HCT116 (cell line): ENCODE measurements around the gene AASS. TPM values are rescaled to one million over a fixed set of nuclear protein-coding genes. Genes with fewer than 3 reads are reported as not detected.

Experiments used
- ATAC-seq: fragments of 200-7000 bp; cut with Tn5 transposase; 2 replicates; pipeline ENCODE4 v1.9.1; 2020; ENCODE audit warnings: mild to moderate bottlenecking, moderate library complexity
- BruUV-seq: library from RNA; stranded (reverse); fragments of 400-500 nt; replicated peaks from 2 replicates; lab custom pipeline; 2021; lab: Mats Ljungman, UMichigan
- CTCF ChIA-PET: fragments of 300-600 bp; sonication (Branson Sonifier 250); formaldehyde crosslinking; loops from one replicate; lab custom pipeline; 2021; ENCODE audit warnings: antibody characterized with exemption; lab: Charles Lee
- POLR2A ChIA-PET: fragments of 300-600, 350-600 bp; sonication (Branson Sonifier 250); formaldehyde crosslinking; loops from one replicate; lab custom pipeline; 2021; ENCODE audit warnings: antibody characterized with exemption; lab: Charles Lee
- RAD21 ChIA-PET, 2 experiments: fragments of 300-600 bp; sonication (Branson Sonifier 250); formaldehyde crosslinking; loops; one replicate each; lab custom pipeline; 2023; ENCODE audit warnings: low total read pairs in 2 of 2; ENCODE audit not compliant: uncharacterized antibody in 2 of 2, unreplicated experiment in 2 of 2, low non-redundant PET in 1 of 2; lab: Charles Lee
- DNase-seq: peaks from one replicate; pipeline ENCODE4 v3.0.0-alpha.2; 2010; ENCODE audit warnings: low read depth, low spot score
- H2AFZ ChIP-seq: fragments of 200-600 bp; shearing (Covaris generic), sonication (generic); 2 replicates; pipeline ENCODE4 v1.6.1; 2017; ENCODE audit warnings: low read depth, mixed run types, mixed read lengths, antibody characterized with exemption, low read length; ENCODE audit not compliant: poor library complexity, severe bottlenecking
- H3K27ac ChIP-seq: 2 replicates; pipeline ENCODE4 v1.5.1; 2012; ENCODE audit warnings: low read depth, low read length
- H3K27me3 ChIP-seq: fragments of 200-600 bp; sonication (generic); 2 replicates; pipeline ENCODE4 v1.6.1; 2016; ENCODE audit warnings: mixed run types, low read length, mixed read lengths; ENCODE audit not compliant: insufficient read depth
- H3K36me3 ChIP-seq, 2 experiments: fragments of 200-500 bp in 1 of 2; fragments of 200-600 bp in 1 of 2; sonication (Bioruptor generic) in 1 of 2; sonication (generic) in 1 of 2; 2 replicates each; pipeline versions ENCODE4 v1.5.1 to v1.6.1; 2014 to 2016; ENCODE audit warnings: low read length in 2 of 2, inconsistent platforms in 1 of 2, mixed read lengths in 1 of 2, mixed run types in 1 of 2; ENCODE audit not compliant: insufficient read depth in 2 of 2, control insufficient read depth in 1 of 2
- H3K4me1 ChIP-seq, 2 experiments: fragments of 200-600 bp in 1 of 2; sonication (generic) in 1 of 2; 2 replicates each; pipeline versions ENCODE4 v1.5.1 to v1.6.1; 2012 to 2017; ENCODE audit warnings: low read length in 2 of 2, inconsistent platforms in 1 of 2, mild to moderate bottlenecking in 1 of 2, mixed read lengths in 1 of 2, mixed run types in 1 of 2, moderate library complexity in 1 of 2; ENCODE audit not compliant: insufficient read depth in 2 of 2, control insufficient read depth in 1 of 2
- H3K4me2 ChIP-seq: fragments of 200-600 bp; sonication (generic); 2 replicates; pipeline ENCODE4 v1.6.1; 2017; ENCODE audit warnings: mixed run types, low read length, mixed read lengths
- H3K4me3 ChIP-seq, 2 experiments: fragments of 200-600 bp in 1 of 2; sonication (generic) in 1 of 2; replicated peaks in 1 of 2; 2 replicates each; pipeline ENCODE4 v1.5.1; 2011 to 2016; ENCODE audit warnings: low read length in 2 of 2, control low read depth in 1 of 2, low read depth in 1 of 2, mild to moderate bottlenecking in 1 of 2, mixed read lengths in 1 of 2, mixed run types in 1 of 2
- H3K79me2 ChIP-seq: fragments of 200-600 bp; sonication (generic); 2 replicates; pipeline ENCODE4 v1.6.1; 2017; ENCODE audit warnings: mild to moderate bottlenecking, mixed run types, low read length, moderate library complexity, mixed read lengths; ENCODE audit not compliant: insufficient read depth
- H3K9ac ChIP-seq: fragments of 200-600 bp; sonication (generic); 2 replicates; pipeline ENCODE4 v1.6.1; 2016; ENCODE audit warnings: low read length, mixed read lengths
- H3K9me2 ChIP-seq: fragments of 200-600 bp; sonication (generic), shearing (Covaris generic); 2 replicates; pipeline ENCODE4 v1.6.1; 2017; ENCODE audit warnings: mixed run types, mild to moderate bottlenecking, moderate library complexity; ENCODE audit not compliant: insufficient read depth
- H3K9me3 ChIP-seq, 2 experiments: fragments of 200-500 bp in 1 of 2; fragments of 200-600 bp in 1 of 2; sonication (Bioruptor generic) in 1 of 2; sonication (generic) in 1 of 2; 2 replicates each; pipeline ENCODE4 v1.6.1; 2014 to 2017; ENCODE audit warnings: low read length in 2 of 2, mixed read lengths in 2 of 2, inconsistent platforms in 1 of 2, low read depth in 1 of 2, mild to moderate bottlenecking in 1 of 2, mixed run types in 1 of 2, moderate library complexity in 1 of 2; ENCODE audit not compliant: control insufficient read depth in 1 of 2, insufficient read depth in 1 of 2
- H4K20me1 ChIP-seq: fragments of 200-600 bp; sonication (generic), shearing (Covaris generic); 2 replicates; pipeline ENCODE4 v1.6.1; 2017; ENCODE audit warnings: mixed run types, mild to moderate bottlenecking, moderate library complexity; ENCODE audit not compliant: insufficient read depth
- CEBPB ChIP-seq: IDR thresholded peaks from 2 replicates; pipeline ENCODE4 v1.6.1; 2012; ENCODE audit warnings: low read depth
- EGR1 ChIP-seq: IDR thresholded peaks from 2 replicates; pipeline ENCODE4 v1.6.1; 2012; ENCODE audit warnings: low read depth
- ELF1 ChIP-seq: IDR thresholded peaks from 2 replicates; pipeline ENCODE4 v1.6.1; 2012; ENCODE audit warnings: low read depth, borderline replicate concordance
- EZH2 ChIP-seq: fragments of 200-600 bp; sonication (generic); IDR thresholded peaks from 2 replicates; pipeline ENCODE4 v1.6.1; 2017; ENCODE audit warnings: antibody characterized with exemption, mixed run types
- FOSL1 ChIP-seq: IDR thresholded peaks from 2 replicates; pipeline ENCODE4 v1.6.1; 2012; ENCODE audit warnings: low read depth
- MAX ChIP-seq: IDR thresholded peaks from 2 replicates; pipeline ENCODE4 v1.6.1; 2012
- RAD21 ChIP-seq: IDR thresholded peaks from 2 replicates; pipeline ENCODE4 v1.6.1; 2012; ENCODE audit warnings: low read depth, mild to moderate bottlenecking
- SRF ChIP-seq: IDR thresholded peaks from 2 replicates; pipeline ENCODE4 v1.6.1; 2012; ENCODE audit warnings: low read depth
- YY1 ChIP-seq: IDR thresholded peaks from 2 replicates; pipeline ENCODE4 v1.6.1; 2011; ENCODE audit warnings: low read length, low read depth, moderate library complexity, mild to moderate bottlenecking; ENCODE audit not compliant: insufficient replicate concordance; ENCODE audit errors: extremely low read depth
- ZNF274 ChIP-seq: fragments of 200-500 bp; sonication (Bioruptor generic); IDR thresholded peaks from 2 replicates; pipeline ENCODE4 v1.6.1; 2014; ENCODE audit warnings: mild to moderate bottlenecking, low read depth, low read length, inconsistent platforms
- intact Hi-C: fragments of 100-400 bp; cut with micrococcal nuclease; formaldehyde crosslinking; loops from 2 replicates; pipeline ENCODE4 v1.10.0; 2022
- total RNA-seq: library from RNA; stranded (reverse); gene quantifications from one replicate; pipeline ENCODE4 v1.2.1, GENCODE V29; 2021; ENCODE audit not compliant: unreplicated experiment
- TF ChIP-seq, protein P1 (sequence below): IDR thresholded peaks from 2 replicates; pipeline ENCODE4 v1.6.1; 2012

AASS gene
- total RNA-seq, 1 experiment from 2014 or later, result 5.1 TPM

DNA sequence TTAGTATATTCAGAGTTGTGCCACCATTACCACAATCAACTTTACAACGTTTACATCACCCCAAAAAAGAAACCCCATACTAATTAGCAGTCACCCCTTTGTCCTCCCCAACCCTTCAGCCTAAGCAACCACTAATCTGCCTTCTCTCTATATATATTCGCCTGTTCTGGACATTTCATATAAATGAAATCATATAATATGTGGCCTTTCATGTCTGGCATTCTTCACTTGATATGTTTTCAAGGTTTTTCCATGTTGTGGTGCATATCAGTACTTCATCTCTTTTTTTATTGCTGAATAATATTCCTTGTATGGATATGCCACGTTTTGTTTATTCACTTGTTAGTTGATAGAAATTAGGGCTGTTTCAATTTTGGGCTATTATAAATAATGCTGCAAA lies 70.4 kb downstream of the AASS start:
- intact Hi-C loops, result no loop called here
- no TSS peak for BruUV-seq
- Histone ChIP-seq H4K20me1 (no peaks in the 10 kb centered on the region), H3K4me2 (no peak overlapping the region), H3K36me3 (no peaks in the 10 kb centered on the region), H3K79me2 (no peaks in the 10 kb centered on the region), H3K9ac (no peak overlapping the region), H3K4me1 (no peaks in the 10 kb centered on the region), H2AFZ (no peak overlapping the region), H3K4me3 (no peak overlapping the region), H3K9me3 (no peaks in the 10 kb centered on the region), H3K27me3 (no peaks in the 10 kb centered on the region), H3K9me2 (no peaks in the 10 kb centered on the region), H3K27ac (no peak overlapping the region)
- ChIA-PET CTCF (no interaction called here), RAD21 (no interaction called here), POLR2A (no interaction called here)
- ATAC-seq, result no peak
- TF ChIP-seq RAD21 (no peak), SRF (no peak), CEBPB (no peak), FOSL1 (no peak), MAX (no peak), EGR1 (no peak), EZH2 (no peak), YY1 (no peak), ELF1 (no peak)
- TF ChIP-seq, protein P1, sequence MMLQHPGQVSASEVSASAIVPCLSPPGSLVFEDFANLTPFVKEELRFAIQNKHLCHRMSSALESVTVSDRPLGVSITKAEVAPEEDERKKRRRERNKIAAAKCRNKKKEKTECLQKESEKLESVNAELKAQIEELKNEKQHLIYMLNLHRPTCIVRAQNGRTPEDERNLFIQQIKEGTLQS, result no peak
- no peak for DNase-seq

DNA sequence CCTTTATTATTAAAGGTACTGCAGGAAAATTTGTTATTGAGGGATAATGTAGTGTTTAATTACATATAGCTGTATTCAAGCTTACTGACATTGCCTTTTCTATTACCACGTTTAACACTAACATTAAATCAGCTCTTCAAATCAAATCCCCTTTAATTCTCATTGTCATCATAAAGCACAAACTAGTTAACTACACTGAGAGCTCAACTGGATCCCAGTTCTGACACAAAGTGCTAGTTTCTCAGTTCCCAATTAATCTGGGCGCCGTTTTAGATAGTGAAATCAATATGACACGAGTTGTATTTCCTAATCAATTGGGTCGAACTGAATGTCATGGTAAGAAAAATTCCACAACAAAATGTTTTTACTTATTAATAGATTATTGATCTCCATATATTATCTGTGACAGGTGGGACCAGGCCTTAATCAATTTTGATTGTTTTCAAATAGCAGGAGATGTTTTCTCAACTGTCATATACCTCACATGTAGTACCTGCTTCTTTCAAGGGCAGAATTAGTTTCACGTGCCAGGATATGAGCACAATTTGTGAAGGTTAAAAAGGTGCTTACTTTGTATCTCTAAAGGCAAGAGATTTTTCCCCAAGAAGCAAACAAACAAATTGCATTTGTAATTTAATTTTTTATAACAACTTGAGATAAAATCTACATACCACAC lies 71.0 kb downstream of the AASS start:
- H3K9me2 ChIP-seq, result no peaks in the 10 kb centered on the region
- intact Hi-C loops, result no loop called here
- no peak for DNase-seq
- no peaks in the 10 kb centered on the region for H4K20me1 ChIP-seq
- no peaks in the 10 kb centered on the region for H3K36me3 ChIP-seq
- H3K27ac ChIP-seq, result no peak overlapping the region
- no peak for ATAC-seq
- CTCF ChIA-PET, result no interaction called here
- no peaks in the 10 kb centered on the region for H3K79me2 ChIP-seq
- no peak overlapping the region for H3K9ac ChIP-seq
- H2AFZ ChIP-seq, result no peak overlapping the region
- RAD21 ChIA-PET, result no interaction called here
- TF ChIP-seq ELF1, result no peak
- no peak for TF ChIP-seq CEBPB
- TF ChIP-seq ZNF274, result no peak
- no peak for TF ChIP-seq RAD21
- no peak for TF ChIP-seq FOSL1
- no peaks in the 10 kb centered on the region for H3K4me1 ChIP-seq
- no peaks in the 10 kb centered on the region for H3K9me3 ChIP-seq
- POLR2A ChIA-PET, result no interaction called here
- H3K4me3 ChIP-seq, result no peak overlapping the region
- H3K27me3 ChIP-seq, result no peaks in the 10 kb centered on the region
- no TSS peak for BruUV-seq
- no peak overlapping the region for H3K4me2 ChIP-seq
